ENCODE data around the gene R3HDM1. TPM values are rescaled to one million over a fixed set of nuclear protein-coding genes. Genes with fewer than 3 reads are reported as not detected.
"Not testable (repeated sequence)": the region's sequence is repeated elsewhere in the genome, so short reads cannot be mapped to it uniquely, and the experiment has no call there.

R3HDM1 gene
- polyA plus RNA-seq, 1 donor: 23.5 TPM

- no peaks in the 10 kb centered on the region for H3K27me3 ChIP-seq (ENCODE audit: control insufficient read depth, insufficient read depth, low read length)
- no peaks in the 10 kb centered on the region for H3K36me3 ChIP-seq (ENCODE audit: control insufficient read depth, insufficient read depth, low read length)
- no peak overlapping the region for H3K27ac ChIP-seq (ENCODE audit: low read length)
- DNase-seq: no peak
- no peaks in the 10 kb centered on the region for H3K4me1 ChIP-seq (ENCODE audit: control insufficient read depth, insufficient read depth, low read length)
- no peak overlapping the region for H3K4me3 ChIP-seq (ENCODE audit: low read length)
- WGBS (ENCODE audit: insufficient coverage, low lambda C conversion rate): 100% methylated on average over 1 of the region's 3 CpGs
- peaks cover 2% of the 10 kb centered on the region for H3K9me3 ChIP-seq (ENCODE audit: control insufficient read depth, low read depth, low read length)
These were observed 3.3 kb upstream of the R3HDM1 start for GRCh38 chr2:135528006-135528405.

DNA sequence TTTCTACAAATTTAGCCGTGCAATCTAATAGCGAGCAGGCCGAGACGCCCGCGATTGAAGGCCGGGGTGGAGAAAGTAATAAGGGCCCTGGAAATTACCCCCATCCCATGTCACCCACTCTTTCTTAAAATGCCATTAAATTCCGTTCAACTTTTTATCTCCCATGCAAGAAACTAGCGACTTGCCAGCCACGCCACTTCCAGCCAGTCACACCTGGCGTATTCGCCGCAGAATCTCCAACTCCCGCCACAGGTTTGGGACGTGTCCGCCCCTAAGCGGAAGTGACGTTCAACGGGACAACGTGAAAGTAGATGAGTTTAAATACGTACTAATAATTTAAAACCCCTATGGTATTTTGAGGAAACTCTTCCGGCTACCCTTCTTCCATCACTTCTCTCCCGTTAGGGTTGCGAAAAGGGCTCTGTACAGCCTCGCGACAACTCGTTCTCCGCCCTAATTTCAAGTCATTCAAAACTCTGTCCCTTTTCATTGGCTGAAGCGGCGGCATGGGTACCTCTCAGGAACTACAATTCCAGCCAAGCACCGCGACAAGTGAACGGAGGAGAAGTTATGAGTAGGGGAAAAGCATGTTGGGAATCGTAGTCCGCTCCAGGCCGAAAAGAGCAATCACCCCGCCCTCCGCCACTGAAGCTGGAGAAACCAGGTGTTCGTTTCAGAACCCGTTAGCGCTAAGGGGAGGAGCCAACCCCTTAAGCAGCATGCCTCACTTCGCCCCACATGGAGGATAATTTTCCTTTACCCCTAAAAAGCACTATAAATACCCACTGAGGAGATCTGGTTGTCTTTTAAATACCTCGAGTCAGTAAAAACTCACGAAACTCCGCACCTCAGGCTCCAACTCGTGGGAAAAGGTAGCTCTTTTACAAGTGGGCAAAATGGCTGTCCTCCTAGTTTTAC, 712 bp upstream of the R3HDM1 start, which contains the start of gene ZRANB3:
ZRANB3 (minus strand) TSS at position 906 of the 918 bp plus-strand sequence.
- H3K9me3 ChIP-seq (ENCODE audit: control insufficient read depth, low read depth, low read length): peaks cover 2% of the 10 kb centered on the region
- no peaks in the 10 kb centered on the region for H3K4me1 ChIP-seq (ENCODE audit: control insufficient read depth, insufficient read depth, low read length)
- H3K27ac ChIP-seq (ENCODE audit: low read length): peak within 1 kb of the TSS; percentile 97
- H3K27me3 ChIP-seq (ENCODE audit: control insufficient read depth, insufficient read depth, low read length): no peaks in the 10 kb centered on the region
- no CpG with 5 or more reads among the region's 46 CpGs for WGBS (ENCODE audit: insufficient coverage, low lambda C conversion rate)
- H3K4me3 ChIP-seq (ENCODE audit: low read length): peak within 1 kb of the TSS; percentile 78
- no peaks in the 10 kb centered on the region for H3K36me3 ChIP-seq (ENCODE audit: control insufficient read depth, insufficient read depth, low read length)
- peak; percentile 96 to 99 for DNase-seq

- DNase-seq: no peak
- 54% methylated on average over 3 of the region's 3 CpGs for WGBS (ENCODE audit: insufficient coverage, low lambda C conversion rate)
- H3K27me3 ChIP-seq (ENCODE audit: control insufficient read depth, insufficient read depth, low read length): no peaks in the 10 kb centered on the region
- peaks cover 2% of the 10 kb centered on the region for H3K9me3 ChIP-seq (ENCODE audit: control insufficient read depth, low read depth, low read length)
- H3K36me3 ChIP-seq (ENCODE audit: control insufficient read depth, insufficient read depth, low read length): no peaks in the 10 kb centered on the region
- H3K4me3 ChIP-seq (ENCODE audit: low read length): peak overlapping the region; percentile 78
- H3K27ac ChIP-seq (ENCODE audit: low read length): no peak overlapping the region
- H3K4me1 ChIP-seq (ENCODE audit: control insufficient read depth, insufficient read depth, low read length): no peaks in the 10 kb centered on the region
These were observed 1.3 kb downstream of the R3HDM1 start for GRCh38 chr2:135532581-135532980.

GRCh38 chr2:135533545-135533944, 2.3 kb downstream of the R3HDM1 start:
- not testable (repeated sequence) for H3K4me1 ChIP-seq (ENCODE audit: control insufficient read depth, insufficient read depth, low read length); H3K36me3 ChIP-seq (ENCODE audit: control insufficient read depth, insufficient read depth, low read length); H3K27me3 ChIP-seq (ENCODE audit: control insufficient read depth, insufficient read depth, low read length); H3K9me3 ChIP-seq (ENCODE audit: control insufficient read depth, low read depth, low read length); DNase-seq; H3K27ac ChIP-seq (ENCODE audit: low read length); H3K4me3 ChIP-seq (ENCODE audit: low read length)
- 100% methylated on average over 1 of the region's 15 CpGs for WGBS (ENCODE audit: insufficient coverage, low lambda C conversion rate)

DNA sequence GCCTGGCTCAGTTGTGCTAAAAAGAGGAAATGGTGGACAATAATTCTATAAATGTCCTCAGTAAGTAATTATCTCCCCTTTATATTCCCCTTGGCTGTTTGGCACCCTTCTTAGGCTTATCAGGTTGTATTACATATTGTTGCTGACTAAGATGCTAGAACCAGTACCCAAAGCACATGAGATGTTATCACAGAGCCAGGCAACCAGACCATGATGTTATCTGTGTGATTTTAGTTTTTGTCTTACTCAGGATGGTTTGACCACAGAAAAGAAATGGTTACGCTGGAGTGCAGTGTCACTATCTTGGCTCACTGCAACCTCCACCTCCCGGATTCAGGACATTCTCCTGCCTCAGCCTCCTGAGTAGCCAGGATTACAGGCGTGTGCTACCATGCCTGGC, 15.2 kb downstream of the R3HDM1 start:
- no peaks in the 10 kb centered on the region for H3K9me3 ChIP-seq (ENCODE audit: control insufficient read depth, low read depth, low read length)
- H3K27me3 ChIP-seq (ENCODE audit: control insufficient read depth, insufficient read depth, low read length): no peaks in the 10 kb centered on the region
- no peaks in the 10 kb centered on the region for H3K4me1 ChIP-seq (ENCODE audit: control insufficient read depth, insufficient read depth, low read length)
- DNase-seq: no peak
- no peak overlapping the region for H3K4me3 ChIP-seq (ENCODE audit: low read length)
- no peaks in the 10 kb centered on the region for H3K36me3 ChIP-seq (ENCODE audit: control insufficient read depth, insufficient read depth, low read length)
- H3K27ac ChIP-seq (ENCODE audit: low read length): no peak overlapping the region
- no CpG with 5 or more reads among the region's 3 CpGs for WGBS (ENCODE audit: insufficient coverage, low lambda C conversion rate)

GRCh38 chr2:135547311-135547710, 16.0 kb downstream of the R3HDM1 start:
- no peak overlapping the region for H3K4me3 ChIP-seq (ENCODE audit: low read length)
- no peak for DNase-seq
- H3K27ac ChIP-seq (ENCODE audit: low read length): no peak overlapping the region
- H3K9me3 ChIP-seq (ENCODE audit: control insufficient read depth, low read depth, low read length): no peaks in the 10 kb centered on the region
- no peaks in the 10 kb centered on the region for H3K27me3 ChIP-seq (ENCODE audit: control insufficient read depth, insufficient read depth, low read length)
- WGBS (ENCODE audit: insufficient coverage, low lambda C conversion rate): 96% methylated on average over 2 of the region's 3 CpGs
- H3K4me1 ChIP-seq (ENCODE audit: control insufficient read depth, insufficient read depth, low read length): no peaks in the 10 kb centered on the region
- no peaks in the 10 kb centered on the region for H3K36me3 ChIP-seq (ENCODE audit: control insufficient read depth, insufficient read depth, low read length)

DNA sequence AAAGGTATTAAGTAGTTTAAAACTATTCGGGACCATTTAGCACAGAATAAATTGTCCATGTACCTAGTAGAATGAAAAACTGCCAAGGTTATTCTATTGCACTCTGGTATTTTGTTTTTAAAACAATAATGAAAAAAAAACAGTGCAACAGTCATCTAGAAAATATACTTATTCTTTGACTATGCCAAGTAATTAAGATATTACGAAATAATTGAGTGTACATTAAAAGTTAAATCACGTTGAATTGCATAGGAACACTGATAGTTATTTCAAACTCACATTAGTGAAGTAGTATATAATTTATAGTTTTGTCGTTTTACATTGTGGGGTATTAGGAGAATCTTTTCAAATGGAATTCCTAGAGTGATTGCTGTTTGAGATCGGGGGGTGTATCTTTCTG, 20.1 kb downstream of the R3HDM1 start:
- 92% methylated on average over 2 of the region's 5 CpGs for WGBS (ENCODE audit: insufficient coverage, low lambda C conversion rate)
- H3K27me3 ChIP-seq (ENCODE audit: control insufficient read depth, insufficient read depth, low read length): no peaks in the 10 kb centered on the region

GRCh38 chr2:135552887-135553286, 21.6 kb downstream of the R3HDM1 start:
- no peaks in the 10 kb centered on the region for H3K36me3 ChIP-seq (ENCODE audit: control insufficient read depth, insufficient read depth, low read length)
- H3K27me3 ChIP-seq (ENCODE audit: control insufficient read depth, insufficient read depth, low read length): no peaks in the 10 kb centered on the region
- H3K9me3 ChIP-seq (ENCODE audit: control insufficient read depth, low read depth, low read length): no peaks in the 10 kb centered on the region
- H3K4me3 ChIP-seq (ENCODE audit: low read length): no peak overlapping the region
- no peak for DNase-seq
- H3K27ac ChIP-seq (ENCODE audit: low read length): no peak overlapping the region
- WGBS (ENCODE audit: insufficient coverage, low lambda C conversion rate): no CpG with 5 or more reads among the region's 4 CpGs
- no peaks in the 10 kb centered on the region for H3K4me1 ChIP-seq (ENCODE audit: control insufficient read depth, insufficient read depth, low read length)

More for the DNA sequence above, 20.1 kb downstream of the R3HDM1 start:
- Histone ChIP-seq H3K9me3 (ENCODE audit: control insufficient read depth, low read depth, low read length) (no peaks in the 10 kb centered on the region), H3K36me3 (ENCODE audit: control insufficient read depth, insufficient read depth, low read length) (no peaks in the 10 kb centered on the region), H3K27ac (ENCODE audit: low read length) (no peak overlapping the region), H3K4me3 (ENCODE audit: low read length) (no peak overlapping the region), H3K4me1 (ENCODE audit: control insufficient read depth, insufficient read depth, low read length) (no peaks in the 10 kb centered on the region)
- no peak for DNase-seq

DNA sequence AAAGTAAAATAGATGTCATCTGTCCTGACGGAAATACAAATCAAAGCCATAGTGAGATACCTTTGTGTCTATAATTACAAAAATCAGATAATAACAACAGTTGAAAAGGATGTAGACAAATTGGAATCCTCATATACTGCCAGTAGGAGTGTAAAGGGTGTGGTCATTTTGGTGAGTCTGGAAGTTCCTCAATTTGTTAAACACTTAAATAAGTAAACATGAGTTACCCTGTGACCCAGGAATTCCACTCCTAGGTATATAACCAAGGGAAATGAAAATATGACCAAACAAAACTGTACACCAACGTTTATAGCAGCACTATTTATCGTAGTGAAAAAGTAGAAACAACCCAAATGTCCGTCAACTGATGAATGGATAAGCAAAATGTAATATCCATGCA, 24.0 kb downstream of the R3HDM1 start:
- Histone ChIP-seq H3K4me1 (ENCODE audit: control insufficient read depth, insufficient read depth, low read length) (no peaks in the 10 kb centered on the region), H3K9me3 (ENCODE audit: control insufficient read depth, low read depth, low read length) (no peaks in the 10 kb centered on the region), H3K27ac (ENCODE audit: low read length) (no peak overlapping the region), H3K36me3 (ENCODE audit: control insufficient read depth, insufficient read depth, low read length) (no peaks in the 10 kb centered on the region), H3K4me3 (ENCODE audit: low read length) (no peak overlapping the region), H3K27me3 (ENCODE audit: control insufficient read depth, insufficient read depth, low read length) (no peaks in the 10 kb centered on the region)
- WGBS (ENCODE audit: insufficient coverage, low lambda C conversion rate): 90% methylated on average over 2 of the region's 4 CpGs
- DNase-seq: no peak

DNA sequence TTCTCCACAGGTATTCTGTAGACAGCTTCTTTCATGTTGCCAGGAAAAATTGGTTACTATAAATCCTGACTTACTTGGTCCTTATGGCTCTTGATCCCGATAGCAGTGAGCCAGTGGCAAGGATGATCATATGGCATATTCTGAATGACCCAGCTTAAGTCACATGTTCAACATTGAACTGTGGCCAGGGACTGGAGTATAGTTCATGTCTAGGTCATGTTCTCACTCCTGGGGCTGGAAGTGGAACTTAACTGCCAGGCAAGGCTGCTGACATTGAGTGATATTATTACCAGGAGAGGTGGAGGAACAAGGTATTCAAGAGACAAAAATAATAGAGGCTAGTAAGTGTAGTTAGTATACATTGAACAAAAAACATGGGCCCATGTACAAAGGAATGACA, 26.2 kb downstream of the R3HDM1 start:
- Histone ChIP-seq H3K9me3 (ENCODE audit: control insufficient read depth, low read depth, low read length) (no peaks in the 10 kb centered on the region), H3K4me1 (ENCODE audit: control insufficient read depth, insufficient read depth, low read length) (no peaks in the 10 kb centered on the region), H3K36me3 (ENCODE audit: control insufficient read depth, insufficient read depth, low read length) (no peaks in the 10 kb centered on the region), H3K27ac (ENCODE audit: low read length) (no peak overlapping the region), H3K4me3 (ENCODE audit: low read length) (no peak overlapping the region), H3K27me3 (ENCODE audit: control insufficient read depth, insufficient read depth, low read length) (no peaks in the 10 kb centered on the region)
- DNase-seq: peak; percentile 7 to 22
- no CpG with 5 or more reads among the region's 1 CpG for WGBS (ENCODE audit: insufficient coverage, low lambda C conversion rate)

DNA sequence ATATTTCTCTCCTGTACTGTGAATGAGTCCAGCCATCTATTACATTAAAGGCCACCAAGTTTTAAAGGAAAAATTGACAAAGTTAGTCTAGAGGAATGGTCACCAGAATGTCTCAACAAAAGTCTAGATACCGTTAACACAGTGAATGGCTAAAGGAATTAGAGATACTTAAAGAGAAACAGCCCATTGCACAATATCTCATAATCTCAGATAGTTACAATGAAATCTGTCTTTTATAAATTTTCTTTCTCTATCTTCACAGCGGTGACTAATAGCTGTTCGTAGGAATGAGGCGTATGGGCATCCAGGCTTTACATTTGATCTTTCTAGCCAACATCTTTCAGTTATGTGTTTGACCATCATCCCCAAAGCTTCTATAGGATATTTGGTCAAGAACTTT, 30.6 kb downstream of the R3HDM1 start:
- Histone ChIP-seq H3K27me3 (ENCODE audit: control insufficient read depth, insufficient read depth, low read length) (no peaks in the 10 kb centered on the region), H3K36me3 (ENCODE audit: control insufficient read depth, insufficient read depth, low read length) (no peaks in the 10 kb centered on the region), H3K4me3 (ENCODE audit: low read length) (no peak overlapping the region), H3K9me3 (ENCODE audit: control insufficient read depth, low read depth, low read length) (no peaks in the 10 kb centered on the region), H3K27ac (ENCODE audit: low read length) (no peak overlapping the region), H3K4me1 (ENCODE audit: control insufficient read depth, insufficient read depth, low read length) (no peaks in the 10 kb centered on the region)
- no peak for DNase-seq
- 100% methylated on average over 1 of the region's 4 CpGs for WGBS (ENCODE audit: insufficient coverage, low lambda C conversion rate)
